Midbrain (tissue), 1 donor: ENCODE data around the gene SAMD13.

Experiments used
- DNase-seq: peaks from one replicate; lab custom pipeline; 2025; lab: John Stamatoyannopoulos, UW

Gene SAMD13

DNA sequence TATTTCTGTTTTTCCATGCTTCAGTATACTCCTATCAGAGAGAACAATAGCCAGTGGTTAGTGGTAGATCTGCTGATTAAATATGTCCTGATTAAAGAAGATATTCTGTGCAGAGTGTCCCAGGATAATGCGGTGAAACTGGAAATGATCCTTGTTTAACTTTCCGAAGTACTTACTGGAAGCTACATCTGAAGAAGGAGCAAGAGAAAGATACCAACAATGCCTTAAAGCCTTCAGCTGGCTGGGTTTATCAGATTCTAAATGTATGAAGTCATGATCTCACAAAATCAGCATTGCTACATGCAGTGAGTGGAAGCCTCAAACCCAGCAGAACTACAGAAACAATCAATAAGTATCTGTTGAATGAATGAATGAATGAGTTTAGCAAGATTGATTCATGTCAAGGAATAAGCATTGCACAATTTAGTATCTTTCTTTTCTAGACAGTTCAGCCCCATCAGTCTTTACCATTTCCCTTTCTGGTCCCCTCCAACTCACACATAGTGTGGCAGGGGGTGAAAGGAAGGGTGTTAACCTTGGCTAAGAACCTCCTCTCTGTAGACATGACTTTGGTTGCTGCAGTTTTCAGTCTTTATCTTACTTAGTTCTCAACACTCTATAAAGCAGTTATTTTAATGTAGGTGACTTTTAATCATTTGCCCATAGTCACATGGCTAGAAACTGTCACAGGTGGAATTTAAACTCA lies 72.1 kb downstream of the SAMD13 start:
- no peak for DNase-seq

DNA sequence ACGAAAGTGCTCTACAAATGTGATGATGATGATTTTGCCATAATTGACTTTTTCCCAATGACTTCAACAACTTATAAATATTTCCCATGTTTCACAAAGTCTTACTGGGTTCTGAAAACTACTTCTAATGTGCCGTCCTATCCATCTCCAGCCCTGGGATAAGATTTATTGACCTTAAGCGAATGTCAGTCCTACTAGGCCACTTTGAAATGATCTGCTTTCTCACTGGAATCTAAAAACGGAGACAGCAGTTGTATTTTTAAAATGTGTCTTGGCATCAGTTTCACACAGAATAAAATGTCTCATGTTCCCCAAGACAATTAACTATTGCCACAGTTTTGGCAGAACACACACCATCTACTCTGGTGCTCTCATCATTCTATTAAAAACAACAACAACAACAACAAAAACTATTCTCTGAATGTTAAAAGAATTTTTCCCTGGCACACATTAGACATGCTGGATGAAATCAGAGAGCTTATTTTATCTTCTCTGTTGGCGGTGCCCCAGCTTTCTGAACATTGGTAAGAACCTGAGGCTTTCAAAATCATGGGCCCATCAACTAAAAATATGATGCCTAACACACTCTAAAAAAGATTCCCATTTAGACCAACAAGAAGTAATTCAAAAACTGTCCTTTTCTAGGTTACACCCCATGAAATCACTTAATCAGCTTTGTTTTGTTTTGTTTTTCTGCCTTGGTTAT lies 73.6 kb downstream of the SAMD13 start:
- no peak for DNase-seq

- DNase-seq: no peak
Observed at GRCh38 chr1:84376000-84376910, 74.7 kb downstream of the SAMD13 start.

GRCh38 chr1:84377480-84378095 lies 76.1 kb downstream of the SAMD13 start:
- DNase-seq: no peak

GRCh38 chr1:84379138-84379916 lies 77.8 kb downstream of the SAMD13 start:
- DNase-seq: no peak

GRCh38 chr1:84379917-84380180 lies 78.3 kb downstream of the SAMD13 start:
- no peak for DNase-seq

GRCh38 chr1:84382127-84382526 lies 80.6 kb downstream of the SAMD13 start:
- no peak for DNase-seq

- no peak for DNase-seq
Observed at GRCh38 chr1:84385347-84385746, 83.8 kb downstream of the SAMD13 start.

GRCh38 chr1:84386716-84387479 lies 85.4 kb downstream of the SAMD13 start:
- no peak for DNase-seq

DNA sequence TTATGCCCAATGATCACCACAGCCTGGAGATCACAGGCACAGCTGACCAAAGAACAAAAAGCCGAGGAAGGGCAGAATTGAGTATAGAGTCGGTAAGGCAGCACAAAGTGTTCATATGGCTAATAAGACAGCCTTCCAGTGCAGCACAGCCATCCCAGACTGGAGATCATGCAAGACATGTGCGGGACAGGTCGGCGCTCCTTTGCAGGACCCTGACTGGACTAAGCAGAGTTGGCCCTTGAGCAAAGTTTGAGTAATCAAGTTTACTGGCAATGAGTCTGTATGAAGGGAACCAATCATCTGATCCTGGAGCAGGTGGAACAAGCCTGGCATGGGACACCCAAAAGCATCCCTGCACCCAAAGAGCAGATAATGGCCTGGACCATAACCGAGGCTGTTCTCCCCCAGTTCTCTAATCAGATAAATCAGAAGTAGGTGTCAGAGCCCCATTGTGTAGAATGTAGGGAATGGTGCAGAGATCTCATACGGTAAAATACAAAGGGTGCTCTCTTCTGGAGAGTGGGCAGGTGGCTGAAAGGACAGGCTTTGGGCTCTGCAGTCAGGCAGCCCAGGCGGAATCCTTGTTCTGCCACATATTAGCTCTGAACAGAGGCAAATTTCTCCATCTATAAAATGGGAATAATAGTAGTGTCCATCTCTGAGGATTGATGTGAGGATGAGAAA lies 86.1 kb downstream of the SAMD13 start:
- no peak for DNase-seq

DNA sequence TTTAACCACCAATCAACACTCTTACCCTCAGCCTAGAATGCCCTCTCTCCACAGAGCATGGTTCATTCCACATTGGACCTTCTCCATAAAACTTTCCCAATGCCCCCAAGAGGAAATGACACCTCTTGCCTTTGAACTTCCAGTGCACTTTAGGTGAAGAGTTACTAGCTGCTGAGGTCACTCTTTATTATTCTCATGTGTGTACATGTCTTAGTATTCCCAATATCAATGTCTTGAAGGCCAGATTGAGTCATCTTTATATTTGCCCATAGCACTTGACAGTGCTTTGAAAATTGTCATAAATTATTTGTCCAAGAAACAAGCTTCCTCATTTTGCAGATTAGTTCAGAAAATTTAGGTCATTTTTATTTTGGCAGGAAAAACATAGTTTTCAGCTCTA lies 88.7 kb downstream of the SAMD13 start:
- no peak for DNase-seq

- no peak for DNase-seq
Observed at GRCh38 chr1:84398175-84399155, 97.0 kb downstream of the SAMD13 start, which contains the start of gene DNASE2B. Gene DNASE2B (plus strand): TSS chr1:84398484. CDS start chr1:84398565, 81 bp downstream.
